HCT116 (cell line): Measurements from ENCODE around the gene KMT2C. TPM values are rescaled to one million over a fixed set of nuclear protein-coding genes. Genes with fewer than 3 reads are reported as not detected.

Source experiments
- ATAC-seq: fragments of 200-7000 bp; cut with Tn5 transposase; 2 replicates; pipeline ENCODE4 v1.9.1; 2020; ENCODE audit warnings: mild to moderate bottlenecking, moderate library complexity
- BruUV-seq: library from RNA; stranded (reverse); fragments of 400-500 nt; replicated peaks from 2 replicates; lab custom pipeline; 2021; lab: Mats Ljungman, UMichigan
- CTCF ChIA-PET: fragments of 300-600 bp; sonication (Branson Sonifier 250); formaldehyde crosslinking; loops from one replicate; lab custom pipeline; 2021; ENCODE audit warnings: antibody characterized with exemption; lab: Charles Lee
- POLR2A ChIA-PET: fragments of 300-600, 350-600 bp; sonication (Branson Sonifier 250); formaldehyde crosslinking; loops from one replicate; lab custom pipeline; 2021; ENCODE audit warnings: antibody characterized with exemption; lab: Charles Lee
- RAD21 ChIA-PET, 2 experiments: fragments of 300-600 bp; sonication (Branson Sonifier 250); formaldehyde crosslinking; loops; one replicate each; lab custom pipeline; 2023; ENCODE audit warnings: low total read pairs in 2 of 2; ENCODE audit not compliant: uncharacterized antibody in 2 of 2, unreplicated experiment in 2 of 2, low non-redundant PET in 1 of 2; lab: Charles Lee
- DNase-seq: peaks from one replicate; pipeline ENCODE4 v3.0.0-alpha.2; 2010; ENCODE audit warnings: low read depth, low spot score
- H2AFZ ChIP-seq: fragments of 200-600 bp; shearing (Covaris generic), sonication (generic); 2 replicates; pipeline ENCODE4 v1.6.1; 2017; ENCODE audit warnings: low read depth, mixed run types, mixed read lengths, antibody characterized with exemption, low read length; ENCODE audit not compliant: poor library complexity, severe bottlenecking
- H3K27ac ChIP-seq: 2 replicates; pipeline ENCODE4 v1.5.1; 2012; ENCODE audit warnings: low read depth, low read length
- H3K27me3 ChIP-seq: fragments of 200-600 bp; sonication (generic); 2 replicates; pipeline ENCODE4 v1.6.1; 2016; ENCODE audit warnings: mixed run types, low read length, mixed read lengths; ENCODE audit not compliant: insufficient read depth
- H3K36me3 ChIP-seq, 2 experiments: fragments of 200-500 bp in 1 of 2; fragments of 200-600 bp in 1 of 2; sonication (Bioruptor generic) in 1 of 2; sonication (generic) in 1 of 2; 2 replicates each; pipeline versions ENCODE4 v1.5.1 to v1.6.1; 2014 to 2016; ENCODE audit warnings: low read length in 2 of 2, inconsistent platforms in 1 of 2, mixed read lengths in 1 of 2, mixed run types in 1 of 2; ENCODE audit not compliant: insufficient read depth in 2 of 2, control insufficient read depth in 1 of 2
- H3K4me1 ChIP-seq, 2 experiments: fragments of 200-600 bp in 1 of 2; sonication (generic) in 1 of 2; 2 replicates each; pipeline versions ENCODE4 v1.5.1 to v1.6.1; 2012 to 2017; ENCODE audit warnings: low read length in 2 of 2, inconsistent platforms in 1 of 2, mild to moderate bottlenecking in 1 of 2, mixed read lengths in 1 of 2, mixed run types in 1 of 2, moderate library complexity in 1 of 2; ENCODE audit not compliant: insufficient read depth in 2 of 2, control insufficient read depth in 1 of 2
- H3K4me2 ChIP-seq: fragments of 200-600 bp; sonication (generic); 2 replicates; pipeline ENCODE4 v1.6.1; 2017; ENCODE audit warnings: mixed run types, low read length, mixed read lengths
- H3K4me3 ChIP-seq, 2 experiments: fragments of 200-600 bp in 1 of 2; sonication (generic) in 1 of 2; replicated peaks in 1 of 2; 2 replicates each; pipeline ENCODE4 v1.5.1; 2011 to 2016; ENCODE audit warnings: low read length in 2 of 2, control low read depth in 1 of 2, low read depth in 1 of 2, mild to moderate bottlenecking in 1 of 2, mixed read lengths in 1 of 2, mixed run types in 1 of 2
- H3K79me2 ChIP-seq: fragments of 200-600 bp; sonication (generic); 2 replicates; pipeline ENCODE4 v1.6.1; 2017; ENCODE audit warnings: mild to moderate bottlenecking, mixed run types, low read length, moderate library complexity, mixed read lengths; ENCODE audit not compliant: insufficient read depth
- H3K9ac ChIP-seq: fragments of 200-600 bp; sonication (generic); 2 replicates; pipeline ENCODE4 v1.6.1; 2016; ENCODE audit warnings: low read length, mixed read lengths
- H3K9me2 ChIP-seq: fragments of 200-600 bp; sonication (generic), shearing (Covaris generic); 2 replicates; pipeline ENCODE4 v1.6.1; 2017; ENCODE audit warnings: mixed run types, mild to moderate bottlenecking, moderate library complexity; ENCODE audit not compliant: insufficient read depth
- H3K9me3 ChIP-seq, 2 experiments: fragments of 200-500 bp in 1 of 2; fragments of 200-600 bp in 1 of 2; sonication (Bioruptor generic) in 1 of 2; sonication (generic) in 1 of 2; 2 replicates each; pipeline ENCODE4 v1.6.1; 2014 to 2017; ENCODE audit warnings: low read length in 2 of 2, mixed read lengths in 2 of 2, inconsistent platforms in 1 of 2, low read depth in 1 of 2, mild to moderate bottlenecking in 1 of 2, mixed run types in 1 of 2, moderate library complexity in 1 of 2; ENCODE audit not compliant: control insufficient read depth in 1 of 2, insufficient read depth in 1 of 2
- H4K20me1 ChIP-seq: fragments of 200-600 bp; sonication (generic), shearing (Covaris generic); 2 replicates; pipeline ENCODE4 v1.6.1; 2017; ENCODE audit warnings: mixed run types, mild to moderate bottlenecking, moderate library complexity; ENCODE audit not compliant: insufficient read depth
- ATF3 ChIP-seq: IDR thresholded peaks from 2 replicates; pipeline ENCODE4 v1.6.1; 2012
- CBX3 ChIP-seq: IDR thresholded peaks from 2 replicates; pipeline ENCODE4 v1.6.1; 2012; ENCODE audit warnings: low read depth
- CEBPB ChIP-seq: IDR thresholded peaks from 2 replicates; pipeline ENCODE4 v1.6.1; 2012; ENCODE audit warnings: low read depth
- CTCF ChIP-seq, 3 experiments: fragments of 200-600 bp in 1 of 3; sonication (generic) in 1 of 3; IDR thresholded peaks in 2 of 3; conservative IDR thresholded peaks in 1 of 3; 2 replicates each; pipeline ENCODE4 v1.5.1; 2012 to 2017; ENCODE audit warnings: low read depth in 2 of 3, low read length in 2 of 3, antibody characterized with exemption in 1 of 3, borderline replicate concordance in 1 of 3, control low read depth in 1 of 3, mild to moderate bottlenecking in 1 of 3, mixed read lengths in 1 of 3, mixed run types in 1 of 3, moderate library complexity in 1 of 3; ENCODE audit not compliant: insufficient read depth in 1 of 3
- EGR1 ChIP-seq: IDR thresholded peaks from 2 replicates; pipeline ENCODE4 v1.6.1; 2012; ENCODE audit warnings: low read depth
- ELF1 ChIP-seq: IDR thresholded peaks from 2 replicates; pipeline ENCODE4 v1.6.1; 2012; ENCODE audit warnings: low read depth, borderline replicate concordance
- EZH2phosphoT487 ChIP-seq: fragments of 200-600 bp; IDR thresholded peaks from 2 replicates; pipeline ENCODE4 v1.6.1; 2018; ENCODE audit warnings: antibody characterized with exemption, borderline replicate concordance
- FOSL1 ChIP-seq: IDR thresholded peaks from 2 replicates; pipeline ENCODE4 v1.6.1; 2012; ENCODE audit warnings: low read depth
- JUND ChIP-seq: IDR thresholded peaks from 2 replicates; pipeline ENCODE4 v1.6.1; 2012
- MAX ChIP-seq: IDR thresholded peaks from 2 replicates; pipeline ENCODE4 v1.6.1; 2012
- POLR2AphosphoS5 ChIP-seq: IDR thresholded peaks from 2 replicates; pipeline ENCODE4 v1.6.1; 2011; ENCODE audit warnings: mild to moderate bottlenecking, low read depth, low read length, moderate library complexity
- REST ChIP-seq: IDR thresholded peaks from 2 replicates; pipeline ENCODE4 v1.6.1; 2012; ENCODE audit warnings: low read depth
- SIN3A ChIP-seq: IDR thresholded peaks from 2 replicates; pipeline ENCODE4 v1.6.1; 2012; ENCODE audit warnings: low read depth
- SP1 ChIP-seq: IDR thresholded peaks from 2 replicates; pipeline ENCODE4 v1.6.1; 2012; ENCODE audit warnings: low read depth
- SRF ChIP-seq: IDR thresholded peaks from 2 replicates; pipeline ENCODE4 v1.6.1; 2012; ENCODE audit warnings: low read depth
- TCF7L2 ChIP-seq: IDR thresholded peaks from 2 replicates; pipeline ENCODE4 v1.7.0; 2011; ENCODE audit warnings: borderline replicate concordance, inconsistent platforms; ENCODE audit not compliant: insufficient read depth, insufficient read length; ENCODE audit errors: extremely low read depth
- YY1 ChIP-seq: IDR thresholded peaks from 2 replicates; pipeline ENCODE4 v1.6.1; 2011; ENCODE audit warnings: low read length, low read depth, moderate library complexity, mild to moderate bottlenecking; ENCODE audit not compliant: insufficient replicate concordance; ENCODE audit errors: extremely low read depth
- ZBTB33 ChIP-seq: IDR thresholded peaks from 2 replicates; pipeline ENCODE4 v1.6.1; 2011; ENCODE audit warnings: mild to moderate bottlenecking, low read length, moderate library complexity; ENCODE audit not compliant: insufficient replicate concordance; ENCODE audit errors: extremely low read depth
- ZFX ChIP-seq: fragments of 450-650 bp; IDR thresholded peaks from 2 replicates; pipeline ENCODE4 v1.6.1; 2017
- ZNF274 ChIP-seq: fragments of 200-500 bp; sonication (Bioruptor generic); IDR thresholded peaks from 2 replicates; pipeline ENCODE4 v1.6.1; 2014; ENCODE audit warnings: mild to moderate bottlenecking, low read depth, low read length, inconsistent platforms
- intact Hi-C: fragments of 100-400 bp; cut with micrococcal nuclease; formaldehyde crosslinking; loops from 2 replicates; pipeline ENCODE4 v1.10.0; 2022
- total RNA-seq: library from RNA; stranded (reverse); gene quantifications from one replicate; pipeline ENCODE4 v1.2.1, GENCODE V29; 2021; ENCODE audit not compliant: unreplicated experiment

Gene KMT2C
- total RNA-seq, 1 experiment from 2014 or later = 22.9 TPM

- H3K4me2 ChIP-seq = no peak overlapping the region
- ATAC-seq = no peak
- POLR2A ChIA-PET = no interaction called here
Measured at GRCh38 chr7:152478140-152478539, 42.3 kb upstream of the KMT2C start.

More at GRCh38 chr7:152478140-152478539, 42.3 kb upstream of the KMT2C start:
- no TSS peak for BruUV-seq
- Histone ChIP-seq H2AFZ (no peak overlapping the region), H4K20me1 (no peaks in the 10 kb centered on the region), H3K9me3 (no peaks in the 10 kb centered on the region), H3K27ac (no peak overlapping the region), H3K9me2 (no peaks in the 10 kb centered on the region), H3K9ac (no peak overlapping the region), H3K4me1 (peaks cover 0 to 5% of the 10 kb centered on the region in 2 experiments; a peak in 2 of 4 replicates), H3K27me3 (no peaks in the 10 kb centered on the region), H3K4me3 (no peak overlapping the region), H3K36me3 (no peaks in the 10 kb centered on the region), H3K79me2 (no peaks in the 10 kb centered on the region)
- intact Hi-C loops = no loop called here
- ChIA-PET CTCF (no interaction called here), RAD21 (no interaction called here)
- TF ChIP-seq MAX (no peak), EGR1 (no peak), ZFX (no peak), SRF (no peak), JUND (no peak), SP1 (no peak), YY1 (no peak), ZNF274 (no peak), CTCF (IDR thresholded peaks at IDR 0.05 in 2 of 3, conservative IDR thresholded peaks at IDR 0.05 in 1 of 3; ENCODE audit: borderline replicate concordance in 1 of 3, insufficient read depth in 1 of 3, low read depth in 2 of 3, low read length in 2 of 3) (no peak), CBX3 (no peak), REST (no peak), TCF7L2 (no peak), POLR2AphosphoS5 (no peak), CEBPB (no peak), SIN3A (no peak), ZBTB33 (no peak), ATF3 (no peak), FOSL1 (no peak), ELF1 (no peak), EZH2phosphoT487 (no peak)
- DNase-seq = no peak
